ENCODE measurements around the gene ARID1B. TPM values are rescaled to one million over a fixed set of nuclear protein-coding genes. Genes with fewer than 3 reads are reported as not detected.

Gene ARID1B
- total RNA-seq, 1 donor from 2014 or later, result 248 TPM

DNA sequence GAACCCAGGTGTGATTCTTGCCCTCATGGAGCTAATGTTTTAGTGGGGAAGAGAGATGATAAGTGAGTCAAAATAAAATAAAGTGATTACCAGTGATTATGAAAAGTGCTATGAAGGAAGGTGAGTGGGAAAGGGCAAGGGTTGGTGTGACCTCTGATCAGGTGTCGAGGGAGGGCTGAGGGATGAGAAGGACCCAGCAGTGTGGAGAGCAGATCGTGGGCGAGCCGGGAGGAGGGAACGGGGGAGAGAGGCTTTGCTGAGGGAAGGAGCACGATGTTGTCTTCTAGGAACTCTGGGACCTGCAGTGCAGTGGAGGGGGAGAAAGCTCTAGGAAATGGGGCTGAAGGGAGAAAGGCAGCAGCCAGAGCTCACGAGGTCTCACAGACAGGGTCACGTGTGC, 354.1 kb downstream of the ARID1B start:
- no peaks in the 10 kb centered on the region for H3K27me3 Mint-ChIP-seq
- no peaks in the 10 kb centered on the region for H3K9me3 Mint-ChIP-seq
- ChIA-PET POLR2A (no interaction called here), CTCF (no interaction called here)
- H3K4me1 Mint-ChIP-seq, result peaks cover 7% of the 10 kb centered on the region
- TF ChIP-seq, protein P1, sequence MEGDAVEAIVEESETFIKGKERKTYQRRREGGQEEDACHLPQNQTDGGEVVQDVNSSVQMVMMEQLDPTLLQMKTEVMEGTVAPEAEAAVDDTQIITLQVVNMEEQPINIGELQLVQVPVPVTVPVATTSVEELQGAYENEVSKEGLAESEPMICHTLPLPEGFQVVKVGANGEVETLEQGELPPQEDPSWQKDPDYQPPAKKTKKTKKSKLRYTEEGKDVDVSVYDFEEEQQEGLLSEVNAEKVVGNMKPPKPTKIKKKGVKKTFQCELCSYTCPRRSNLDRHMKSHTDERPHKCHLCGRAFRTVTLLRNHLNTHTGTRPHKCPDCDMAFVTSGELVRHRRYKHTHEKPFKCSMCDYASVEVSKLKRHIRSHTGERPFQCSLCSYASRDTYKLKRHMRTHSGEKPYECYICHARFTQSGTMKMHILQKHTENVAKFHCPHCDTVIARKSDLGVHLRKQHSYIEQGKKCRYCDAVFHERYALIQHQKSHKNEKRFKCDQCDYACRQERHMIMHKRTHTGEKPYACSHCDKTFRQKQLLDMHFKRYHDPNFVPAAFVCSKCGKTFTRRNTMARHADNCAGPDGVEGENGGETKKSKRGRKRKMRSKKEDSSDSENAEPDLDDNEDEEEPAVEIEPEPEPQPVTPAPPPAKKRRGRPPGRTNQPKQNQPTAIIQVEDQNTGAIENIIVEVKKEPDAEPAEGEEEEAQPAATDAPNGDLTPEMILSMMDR (IDR thresholded peaks at IDR 0.05), result no peak
- H3K36me3 Mint-ChIP-seq (ENCODE audit: low read depth), result peaks cover 63% of the 10 kb centered on the region
- no peak overlapping the region for H3K4me3 Mint-ChIP-seq
- H3K27ac Mint-ChIP-seq, result peak overlapping the region; percentile 4
- DNase-seq, result no peak
- intact Hi-C loops (cut with micrococcal nuclease), result no loop called here
- no peak for ATAC-seq (ENCODE audit: low read depth)

DNA sequence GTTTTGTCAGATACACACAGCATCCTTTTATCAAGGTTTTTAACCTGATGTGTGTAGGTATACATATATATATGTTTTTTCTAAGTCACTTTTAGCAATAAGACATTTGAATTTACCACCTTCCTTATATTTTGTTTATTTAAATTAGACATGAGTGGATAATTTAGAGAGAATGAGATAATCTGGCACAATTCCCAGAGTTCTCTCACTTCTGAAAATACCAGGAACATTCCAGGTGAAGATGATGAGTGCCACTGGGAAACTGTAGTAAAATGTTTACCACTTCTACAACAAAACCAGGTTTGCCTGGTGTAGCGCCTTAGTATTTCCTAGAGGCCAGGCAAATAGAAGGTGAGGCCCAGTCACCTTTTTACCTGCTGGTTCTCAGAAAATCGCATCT, 356.7 kb downstream of the ARID1B start:
- DNase-seq (no peak), ATAC-seq (ENCODE audit: low read depth) (no peak)
- Mint-ChIP-seq H3K4me1 (no peaks in the 10 kb centered on the region), H3K27me3 (no peaks in the 10 kb centered on the region), H3K27ac (no peak overlapping the region), H3K36me3 (ENCODE audit: low read depth) (peaks cover 73% of the 10 kb centered on the region), H3K9me3 (no peaks in the 10 kb centered on the region), H3K4me3 (no peak overlapping the region)
- intact Hi-C loops (cut with micrococcal nuclease), result no loop called here
- ChIA-PET POLR2A (no interaction called here), CTCF (no interaction called here)
- TF ChIP-seq, protein P1 (IDR thresholded peaks at IDR 0.05), result no peak

DNA sequence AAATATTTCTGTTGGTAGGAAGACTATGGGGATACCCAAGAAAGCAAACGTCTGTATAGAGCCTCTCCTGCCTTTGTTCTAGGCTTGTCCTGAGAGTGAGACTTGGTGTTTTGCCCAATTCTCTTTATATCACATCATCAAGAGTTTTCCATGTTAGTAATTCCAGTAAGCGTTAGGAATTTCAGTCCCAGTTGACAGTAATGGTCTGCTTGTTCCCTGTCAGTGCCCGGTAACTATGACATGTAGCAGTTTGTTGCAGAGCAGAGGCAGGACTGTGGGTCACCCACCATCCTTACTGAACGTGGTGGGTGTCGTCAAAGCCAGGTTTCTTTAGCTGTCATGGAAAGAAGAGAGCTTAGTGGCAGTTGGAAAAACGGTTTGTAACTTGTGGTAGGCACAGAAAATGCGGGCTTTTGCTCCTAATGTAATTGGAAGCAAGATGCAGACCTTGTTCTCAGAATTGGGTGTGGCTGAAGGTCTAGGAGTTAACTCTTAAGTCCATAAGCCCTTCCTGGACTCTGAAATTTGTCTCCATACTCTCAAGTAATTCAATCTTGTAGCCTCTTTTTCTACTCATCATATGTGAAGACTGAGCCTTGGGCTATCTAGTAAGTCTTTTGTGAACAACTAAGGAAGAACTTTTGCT, 357.3 kb downstream of the ARID1B start:
- TF ChIP-seq, protein P1 (IDR thresholded peaks at IDR 0.05), result no peak
- H3K27ac Mint-ChIP-seq, result no peak overlapping the region
- intact Hi-C loops (cut with micrococcal nuclease), result no loop called here
- ChIA-PET CTCF (no interaction called here), POLR2A (no interaction called here)
- no peak overlapping the region for H3K4me3 Mint-ChIP-seq
- DNase-seq, result no peak
- no peak for ATAC-seq (ENCODE audit: low read depth)
- H3K36me3 Mint-ChIP-seq (ENCODE audit: low read depth), result peaks cover 79% of the 10 kb centered on the region
- no peaks in the 10 kb centered on the region for H3K9me3 Mint-ChIP-seq
- no peaks in the 10 kb centered on the region for H3K27me3 Mint-ChIP-seq
- no peaks in the 10 kb centered on the region for H3K4me1 Mint-ChIP-seq

DNA sequence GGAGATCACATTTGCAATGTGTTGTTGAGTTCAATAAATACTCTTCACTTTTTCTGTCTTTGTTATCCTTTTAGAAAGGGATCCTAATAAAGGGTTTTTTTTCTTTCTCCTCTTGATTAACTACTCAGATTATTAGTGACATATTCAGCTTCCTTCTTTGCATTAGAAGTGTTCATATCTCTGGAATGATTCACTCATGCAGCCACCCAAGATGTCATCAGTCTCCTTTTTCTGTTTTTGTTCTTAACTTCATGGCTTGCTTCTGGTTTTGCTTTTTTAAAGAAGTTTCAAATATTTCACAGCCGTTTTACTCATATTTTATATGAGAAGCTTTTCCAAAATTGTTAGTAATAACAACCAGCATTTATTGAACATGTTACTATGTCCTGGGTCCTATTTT, 358.5 kb downstream of the ARID1B start:
- POLR2A ChIA-PET, result no interaction called here
- Mint-ChIP-seq H3K27me3 (no peaks in the 10 kb centered on the region), H3K9me3 (no peaks in the 10 kb centered on the region), H3K4me1 (no peaks in the 10 kb centered on the region), H3K36me3 (ENCODE audit: low read depth) (peaks cover 79% of the 10 kb centered on the region), H3K4me3 (no peak overlapping the region), H3K27ac (peak overlapping the region; percentile 2)
- DNase-seq (no peak), ATAC-seq (ENCODE audit: low read depth) (no peak)
- TF ChIP-seq, protein P1 (IDR thresholded peaks at IDR 0.05), result no peak
- intact Hi-C loops (cut with micrococcal nuclease), result no loop called here
- CTCF ChIA-PET, result no interaction called here

DNA sequence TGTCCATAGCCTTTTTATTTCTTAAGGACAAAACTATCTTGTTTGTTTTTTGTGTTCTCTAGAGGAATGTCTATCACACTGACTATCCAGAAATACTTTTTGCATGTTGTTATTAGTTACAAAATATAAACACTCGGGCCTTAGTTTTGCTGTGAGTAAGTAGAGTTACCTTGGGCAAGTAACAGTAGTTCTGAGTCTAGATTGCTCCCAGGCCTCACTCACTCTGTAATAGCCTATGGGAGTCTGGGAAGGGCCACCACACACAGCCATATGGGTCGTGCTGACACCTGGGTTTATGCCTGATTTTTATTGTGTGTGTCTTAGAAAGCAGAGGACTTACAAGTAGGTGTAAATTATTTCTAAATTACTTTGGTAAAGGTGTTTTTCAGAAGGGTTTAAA, 360.3 kb downstream of the ARID1B start:
- intact Hi-C loops (cut with micrococcal nuclease), result no loop called here
- ATAC-seq (ENCODE audit: low read depth), result no peak
- DNase-seq, result no peak
- Mint-ChIP-seq H3K36me3 (ENCODE audit: low read depth) (peaks cover 81% of the 10 kb centered on the region), H3K4me1 (no peaks in the 10 kb centered on the region), H3K9me3 (no peaks in the 10 kb centered on the region), H3K27me3 (no peaks in the 10 kb centered on the region), H3K27ac (no peak overlapping the region), H3K4me3 (no peak overlapping the region)
- TF ChIP-seq, protein P1 (IDR thresholded peaks at IDR 0.05), result no peak
- ChIA-PET POLR2A (no interaction called here), CTCF (no interaction called here)
